Left kidney (tissue), 2 donors: ENCODE data around the gene MGLL. TPM values are rescaled to one million over a fixed set of nuclear protein-coding genes. Genes with fewer than 3 reads are reported as not detected.

Source experiments
- DNase-seq: peaks from one replicate; pipeline ENCODE4 v3.0.0-alpha.2; 2013
- polyA plus RNA-seq: library from polyadenylated mRNA; unstranded; fragments of 120-200 nt; gene quantifications from one replicate; pipeline ENCODE4 v1.2.1, GENCODE V29; 2013; ENCODE audit not compliant: insufficient read length

Gene MGLL
- polyA plus RNA-seq, 1 donor = 22.6 TPM

- no peak for DNase-seq
Observed at GRCh38 chr3:127652246-127652995, 169.9 kb downstream of the MGLL start.

- no peak for DNase-seq
Observed at GRCh38 chr3:127651516-127652172, 170.7 kb downstream of the MGLL start.

DNA sequence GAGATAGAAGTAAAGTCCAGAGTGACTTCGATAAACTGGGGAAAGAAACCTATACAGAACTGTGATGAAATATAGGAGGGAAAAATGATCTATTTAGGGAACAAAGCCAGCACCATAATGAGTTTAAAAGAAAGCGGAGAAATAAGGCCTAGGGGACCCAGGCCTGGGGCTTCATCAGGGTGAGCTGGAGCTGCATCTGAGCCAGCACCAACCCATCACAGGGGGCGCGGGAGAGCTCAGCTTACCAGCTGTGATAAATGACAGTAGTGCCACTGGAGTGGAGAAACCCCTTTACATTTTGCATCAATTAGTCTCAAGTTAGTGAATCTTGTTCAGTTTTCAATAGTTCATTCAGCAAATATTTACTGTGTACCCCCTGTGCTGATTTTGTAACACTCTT lies 172.1 kb downstream of the MGLL start:
- DNase-seq = no peak

- DNase-seq = no peak
Observed at GRCh38 chr3:127647845-127648204, 174.5 kb downstream of the MGLL start.

DNA sequence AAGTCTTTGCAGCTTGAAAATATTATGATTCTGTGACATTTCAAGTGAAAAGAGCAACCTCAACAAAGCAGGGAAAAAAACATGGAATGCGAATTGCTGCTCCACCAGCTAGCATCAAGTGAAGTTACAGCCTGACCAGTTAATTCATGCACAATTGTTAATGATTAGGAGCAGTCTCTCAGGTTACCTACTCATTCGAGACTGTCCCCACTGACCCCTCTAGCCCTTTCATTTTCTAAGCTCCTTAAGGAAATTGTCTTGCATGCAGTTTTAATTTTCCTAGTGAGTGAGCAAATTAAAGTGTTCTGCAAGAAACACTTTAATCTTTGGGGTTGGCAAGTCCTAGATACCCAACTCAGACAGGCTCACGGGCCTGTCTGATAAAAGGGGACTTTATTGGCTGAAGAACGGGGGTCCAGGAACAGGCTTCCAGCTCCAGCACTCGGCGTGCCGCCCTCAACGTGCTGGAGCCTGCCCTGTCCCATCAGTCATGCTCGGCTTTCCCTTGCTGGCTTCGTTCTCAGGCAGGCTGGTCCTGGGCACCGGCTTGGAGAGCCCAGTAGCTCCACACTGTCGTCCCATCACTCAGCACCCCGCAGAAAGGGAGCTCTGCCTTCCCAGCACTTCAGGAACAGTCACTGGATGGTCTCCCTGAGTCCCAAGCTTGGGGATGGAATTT lies 175.0 kb downstream of the MGLL start:
- no peak for DNase-seq

DNA sequence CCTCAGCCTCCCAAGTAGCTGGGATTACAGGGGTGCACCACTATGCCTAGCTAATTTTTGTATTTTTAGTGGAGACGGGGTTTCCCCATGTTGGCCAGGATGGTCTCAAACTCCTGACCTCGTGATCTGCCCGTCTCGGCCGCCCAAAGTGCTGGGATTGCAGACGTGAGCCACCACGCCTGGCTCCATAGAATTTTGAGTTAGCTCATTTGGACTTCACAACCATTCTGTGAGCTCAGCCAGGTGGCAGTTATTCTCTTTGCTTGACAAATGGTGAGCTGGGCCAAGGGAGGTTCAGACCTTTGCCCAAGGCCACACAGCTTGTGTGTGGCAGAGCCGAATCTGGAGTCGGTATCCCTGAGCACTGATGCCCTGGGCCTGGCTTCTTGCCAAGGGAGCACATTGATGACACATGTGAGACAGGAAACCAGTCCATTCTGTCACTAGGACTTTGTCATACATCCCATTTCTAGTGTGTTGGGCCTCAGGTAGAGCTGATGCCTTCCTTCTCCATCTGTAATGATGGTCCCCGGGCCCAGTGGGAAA lies 175.7 kb downstream of the MGLL start:
- no peak for DNase-seq

- DNase-seq = no peak
Observed at GRCh38 chr3:127645371-127646015, 176.8 kb downstream of the MGLL start.

- DNase-seq = no peak
Observed at GRCh38 chr3:127644641-127645370, 177.5 kb downstream of the MGLL start.

DNA sequence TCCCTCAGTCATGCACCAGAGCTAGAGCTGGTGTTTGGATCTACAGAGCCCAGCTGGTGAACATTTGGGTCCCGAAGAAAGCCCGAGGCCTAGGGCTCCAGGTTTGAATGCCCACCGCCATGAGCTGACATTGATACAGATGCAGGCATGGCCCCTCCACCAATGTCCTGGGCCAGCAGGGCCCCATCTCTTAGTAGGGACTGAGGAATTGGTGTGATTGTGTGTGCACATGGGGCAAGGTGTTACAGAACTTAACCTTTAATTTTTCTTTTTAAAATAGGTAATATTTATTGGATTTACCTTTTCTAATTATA lies 182.3 kb downstream of the MGLL start:
- no peak for DNase-seq

DNA sequence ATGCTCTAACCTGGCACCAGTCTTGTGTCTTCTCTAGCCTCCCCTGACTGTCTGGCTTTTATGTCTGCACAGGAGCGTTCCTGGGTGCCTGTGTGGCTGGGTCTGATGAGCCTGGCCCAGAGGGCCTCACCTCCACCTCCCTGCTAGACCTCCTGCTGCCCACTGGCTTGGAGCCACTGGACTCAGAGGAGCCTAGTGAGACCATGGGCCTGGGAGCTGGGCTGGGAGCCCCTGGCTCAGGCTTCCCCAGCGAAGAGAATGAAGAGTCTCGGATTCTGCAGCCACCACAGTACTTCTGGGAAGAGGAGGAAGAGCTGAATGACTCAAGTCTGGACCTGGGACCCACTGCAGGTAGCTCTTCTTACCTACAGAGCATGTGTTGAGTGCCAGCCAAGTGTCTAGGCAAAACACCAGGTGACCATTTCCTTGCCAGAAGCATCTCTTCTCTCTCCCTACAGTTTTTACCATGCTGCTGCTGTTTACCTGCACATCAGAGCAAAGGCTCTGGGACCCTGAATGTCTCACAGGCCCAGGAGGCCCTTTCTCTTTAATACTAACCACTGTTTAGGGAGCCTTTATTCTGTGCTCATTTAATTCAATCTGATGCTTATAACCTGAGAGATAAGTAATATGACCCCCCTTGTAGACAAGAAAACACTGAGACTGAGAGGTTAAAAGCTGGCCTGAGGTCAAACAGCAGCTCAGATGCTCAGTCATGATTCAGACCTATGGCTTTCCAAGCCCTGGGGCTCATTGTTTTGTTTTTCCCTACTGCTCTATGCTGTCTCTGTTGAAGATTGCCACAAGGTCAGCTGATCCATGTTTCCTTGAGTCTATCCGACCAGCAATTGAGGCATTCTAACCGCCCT lies 182.9 kb downstream of the MGLL start:
- DNase-seq = no peak

Other genes starting within 250 kb of the MGLL start
- gene TPRA1, start 231.8 kb downstream of the MGLL start, polyA plus RNA-seq = 31.3 TPM
- 63.5 TPM for gene MCM2, start 224.1 kb downstream of the MGLL start, polyA plus RNA-seq
- gene PODXL2, start 193.3 kb downstream of the MGLL start, polyA plus RNA-seq = 44.6 TPM
- 17.9 TPM for gene ABTB1, start 149.6 kb downstream of the MGLL start, polyA plus RNA-seq
- gene KBTBD12, start 92.7 kb upstream of the MGLL start, polyA plus RNA-seq = 1.5 TPM
- gene SEC61A1, start 229.9 kb upstream of the MGLL start, polyA plus RNA-seq = 175 TPM